LNCAP (cell line): Measurements from ENCODE around the gene NTM.

Experiments
- TF ChIP-seq, protein P1 (sequence below): fragments of 450-650 bp; IDR thresholded peaks from 2 replicates; pipeline ENCODE4 v1.5.1; 2017; ENCODE audit warnings: mild to moderate bottlenecking

The NTM gene

GRCh38 chr11:131462622-131463021 is 92.2 kb downstream of the NTM start:
- TF ChIP-seq, protein P1, sequence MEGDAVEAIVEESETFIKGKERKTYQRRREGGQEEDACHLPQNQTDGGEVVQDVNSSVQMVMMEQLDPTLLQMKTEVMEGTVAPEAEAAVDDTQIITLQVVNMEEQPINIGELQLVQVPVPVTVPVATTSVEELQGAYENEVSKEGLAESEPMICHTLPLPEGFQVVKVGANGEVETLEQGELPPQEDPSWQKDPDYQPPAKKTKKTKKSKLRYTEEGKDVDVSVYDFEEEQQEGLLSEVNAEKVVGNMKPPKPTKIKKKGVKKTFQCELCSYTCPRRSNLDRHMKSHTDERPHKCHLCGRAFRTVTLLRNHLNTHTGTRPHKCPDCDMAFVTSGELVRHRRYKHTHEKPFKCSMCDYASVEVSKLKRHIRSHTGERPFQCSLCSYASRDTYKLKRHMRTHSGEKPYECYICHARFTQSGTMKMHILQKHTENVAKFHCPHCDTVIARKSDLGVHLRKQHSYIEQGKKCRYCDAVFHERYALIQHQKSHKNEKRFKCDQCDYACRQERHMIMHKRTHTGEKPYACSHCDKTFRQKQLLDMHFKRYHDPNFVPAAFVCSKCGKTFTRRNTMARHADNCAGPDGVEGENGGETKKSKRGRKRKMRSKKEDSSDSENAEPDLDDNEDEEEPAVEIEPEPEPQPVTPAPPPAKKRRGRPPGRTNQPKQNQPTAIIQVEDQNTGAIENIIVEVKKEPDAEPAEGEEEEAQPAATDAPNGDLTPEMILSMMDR = no peak

DNA sequence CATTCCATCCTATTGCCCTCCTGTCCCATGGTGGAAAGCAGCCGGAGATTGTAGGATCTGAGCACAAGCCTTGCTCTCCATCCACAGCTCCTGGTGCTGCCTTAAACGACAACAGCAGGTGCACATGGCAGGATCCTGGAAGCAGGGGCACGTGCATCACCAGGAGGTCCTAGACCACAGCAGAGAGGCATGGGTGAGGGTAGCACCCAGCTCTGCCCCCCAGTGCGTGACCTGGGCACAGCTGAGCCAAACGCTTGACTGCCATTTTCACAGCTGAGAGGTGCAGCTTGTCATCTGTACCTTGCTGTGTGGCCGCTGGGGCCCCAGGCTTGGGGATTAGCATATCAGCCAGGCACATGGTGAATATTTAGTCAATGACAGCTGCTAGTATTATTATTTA is 92.7 kb downstream of the NTM start:
- TF ChIP-seq, protein P1 = no peak

- TF ChIP-seq, protein P1 = no peak
These were observed 93.4 kb downstream of the NTM start for GRCh38 chr11:131463649-131464425.

GRCh38 chr11:131464461-131464860 is 94.0 kb downstream of the NTM start:
- TF ChIP-seq, protein P1 = no peak

GRCh38 chr11:131465039-131465438 is 94.6 kb downstream of the NTM start:
- TF ChIP-seq, protein P1 = no peak

- TF ChIP-seq, protein P1 = no peak
These were observed 95.3 kb downstream of the NTM start for GRCh38 chr11:131465746-131466145.

DNA sequence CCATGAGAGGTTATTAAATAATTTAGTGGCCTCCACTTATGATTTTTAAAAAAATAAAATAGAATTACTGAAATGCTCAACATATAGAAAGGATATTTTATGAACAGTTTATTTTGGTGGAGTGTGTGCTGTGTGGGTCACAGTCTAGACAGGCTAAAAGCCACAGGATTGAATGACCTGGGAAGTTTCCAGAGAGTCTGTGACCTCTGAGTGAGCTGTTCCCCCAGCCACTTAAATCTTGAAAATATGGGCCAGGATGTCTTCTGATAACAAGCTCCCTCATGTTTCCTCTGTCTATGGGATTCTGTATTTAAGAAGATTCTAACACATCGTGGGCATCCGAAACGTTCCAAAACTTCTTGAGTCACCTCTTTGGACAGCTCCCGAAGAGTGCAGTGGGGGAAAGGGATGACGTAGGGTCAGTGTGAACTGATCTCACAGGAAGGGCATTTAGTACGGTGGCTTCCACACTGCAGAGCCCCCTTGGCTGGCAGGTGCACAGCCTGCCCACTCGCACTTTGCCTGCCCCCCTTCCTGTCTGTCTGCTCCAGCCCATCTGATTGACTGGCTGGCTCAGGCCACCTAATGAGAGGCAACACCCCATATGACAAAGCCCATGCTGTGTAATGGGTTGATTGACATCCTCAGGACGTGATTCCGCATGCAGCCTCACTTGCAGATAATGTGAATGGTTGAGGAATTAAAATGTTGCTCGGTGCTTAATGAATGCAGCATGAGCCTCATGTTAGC is 97.4 kb downstream of the NTM start:
- TF ChIP-seq, protein P1 = no peak
